Middle frontal gyrus (tissue), 1 donor: ENCODE results near the gene ZNF438.

Experiments used
- DNase-seq: peaks from one replicate; pipeline ENCODE4 v3.0.0-alpha.2; 2015; ENCODE audit warnings: low spot score; ENCODE audit errors: extremely low spot score

ZNF438 gene

DNA sequence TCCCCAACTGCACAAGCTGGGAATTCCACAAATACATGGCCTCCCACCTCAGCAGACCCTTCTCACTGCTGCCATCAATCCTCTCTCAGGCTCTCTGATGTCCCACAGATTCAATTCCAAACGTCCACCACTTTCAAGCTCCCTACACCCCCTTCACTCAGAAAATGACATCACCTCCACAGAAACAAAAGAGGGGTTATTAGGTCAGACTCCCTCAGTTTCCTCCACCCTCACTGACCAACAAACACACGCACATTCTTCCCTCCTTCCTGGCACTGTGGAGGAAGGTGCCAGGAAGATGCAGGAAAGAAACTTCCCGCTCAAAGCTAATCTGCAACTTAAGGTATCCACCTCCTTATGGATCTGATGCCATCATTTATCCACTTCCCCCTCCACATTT is 18.3 kb downstream of the ZNF438 start:
- DNase-seq = no peak

DNA sequence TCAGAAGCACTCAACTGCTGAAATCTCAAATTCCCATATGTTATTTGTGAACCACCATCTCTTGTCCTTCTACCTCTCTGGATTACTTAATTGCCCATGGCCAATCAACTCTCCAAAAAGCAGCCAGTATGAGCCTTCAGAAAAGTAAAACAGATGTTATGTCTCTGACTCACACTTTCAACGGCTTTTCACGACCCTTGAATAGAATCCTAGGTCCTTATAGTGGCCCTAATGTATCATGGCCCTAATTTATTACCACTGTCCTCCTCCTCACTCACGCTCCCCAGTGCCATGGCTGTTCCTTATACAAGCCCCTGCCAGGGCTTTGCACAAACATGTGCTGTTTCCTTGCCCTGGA is 20.0 kb downstream of the ZNF438 start:
- DNase-seq = no peak

- no peak for DNase-seq
Observed at GRCh38 chr10:31011017-31011664, 20.5 kb downstream of the ZNF438 start.

GRCh38 chr10:31010062-31010461 is 21.6 kb downstream of the ZNF438 start:
- no peak for DNase-seq

GRCh38 chr10:31005895-31006294 is 25.8 kb downstream of the ZNF438 start:
- no peak for DNase-seq

DNA sequence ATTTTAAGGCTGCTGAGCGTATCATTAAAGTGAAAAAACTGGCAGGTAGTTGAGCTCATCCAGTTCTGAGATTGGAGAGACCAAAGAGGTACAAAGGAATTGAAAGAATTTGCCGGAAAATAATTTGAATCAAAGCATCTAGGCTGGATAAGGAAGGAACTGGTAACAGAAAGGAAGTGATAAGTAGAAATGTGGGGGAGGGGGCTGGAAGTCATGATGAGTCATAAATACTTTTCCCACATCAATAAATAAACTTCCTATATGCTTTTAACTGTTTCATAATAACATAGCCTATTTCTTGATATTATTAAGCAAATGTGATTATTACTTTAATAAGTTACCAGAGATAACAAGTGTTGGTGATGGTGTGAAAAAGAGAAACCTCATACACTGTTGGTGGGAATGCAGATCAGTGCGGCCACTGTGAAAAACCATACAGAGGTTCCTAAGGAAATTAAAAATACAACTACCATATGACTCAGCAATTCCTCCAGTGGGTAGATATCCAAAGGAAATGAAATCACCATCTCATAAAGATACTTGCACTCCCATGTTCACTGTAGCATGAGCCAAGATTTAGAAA is 27.0 kb downstream of the ZNF438 start:
- DNase-seq = no peak

- DNase-seq = no peak
Observed at GRCh38 chr10:31001740-31002139, 29.9 kb downstream of the ZNF438 start.

DNA sequence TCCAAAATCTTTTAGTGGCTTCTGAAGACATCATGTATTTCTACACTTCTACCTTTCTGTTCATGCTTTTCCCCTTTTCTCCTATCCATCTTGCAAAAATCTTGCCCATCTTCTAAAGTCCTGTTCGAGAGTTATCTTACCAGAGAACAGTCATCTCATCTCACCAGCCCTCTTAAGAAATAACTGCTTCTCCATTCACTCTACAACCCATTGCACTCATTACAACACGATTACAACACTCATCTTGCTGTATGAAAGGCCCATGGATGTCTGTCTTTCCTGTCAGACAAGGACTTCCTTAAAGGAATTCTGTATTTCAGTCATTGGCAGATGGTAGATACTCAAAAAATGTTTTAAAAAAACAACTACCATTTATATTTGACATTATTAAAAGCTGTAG is 30.8 kb downstream of the ZNF438 start:
- DNase-seq = no peak

DNA sequence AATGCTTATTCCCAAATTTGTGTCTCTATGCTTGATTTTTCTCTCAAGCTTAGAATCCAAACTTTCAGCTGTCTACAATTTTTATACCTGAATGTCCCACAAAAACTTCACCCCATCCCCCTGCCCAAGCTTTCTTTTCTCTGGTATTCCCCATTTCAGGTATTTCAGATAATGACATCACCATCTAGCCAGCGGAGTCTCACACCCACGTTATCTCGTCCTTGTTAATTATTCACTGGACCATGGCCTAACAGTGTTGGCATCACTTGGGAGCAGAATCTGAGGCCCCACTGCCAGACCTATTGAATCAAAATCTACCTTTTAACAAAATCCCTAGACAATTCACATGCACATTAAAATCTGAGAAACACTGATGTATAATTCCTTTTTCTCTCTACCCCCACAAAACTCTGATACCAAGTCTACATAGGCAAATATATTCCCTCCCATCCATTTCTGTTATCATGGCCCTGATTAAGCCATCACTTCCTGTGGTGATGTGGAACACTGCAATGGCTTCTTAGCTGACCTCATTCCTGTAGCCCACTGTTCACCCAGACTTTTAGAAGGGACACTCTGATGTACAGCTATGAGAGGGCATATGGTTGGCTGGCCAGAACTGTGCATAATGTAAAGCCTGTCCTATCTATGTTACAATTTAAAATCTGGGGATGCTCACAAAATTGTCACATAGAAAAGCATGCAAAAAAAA is 31.4 kb downstream of the ZNF438 start:
- no peak for DNase-seq

DNA sequence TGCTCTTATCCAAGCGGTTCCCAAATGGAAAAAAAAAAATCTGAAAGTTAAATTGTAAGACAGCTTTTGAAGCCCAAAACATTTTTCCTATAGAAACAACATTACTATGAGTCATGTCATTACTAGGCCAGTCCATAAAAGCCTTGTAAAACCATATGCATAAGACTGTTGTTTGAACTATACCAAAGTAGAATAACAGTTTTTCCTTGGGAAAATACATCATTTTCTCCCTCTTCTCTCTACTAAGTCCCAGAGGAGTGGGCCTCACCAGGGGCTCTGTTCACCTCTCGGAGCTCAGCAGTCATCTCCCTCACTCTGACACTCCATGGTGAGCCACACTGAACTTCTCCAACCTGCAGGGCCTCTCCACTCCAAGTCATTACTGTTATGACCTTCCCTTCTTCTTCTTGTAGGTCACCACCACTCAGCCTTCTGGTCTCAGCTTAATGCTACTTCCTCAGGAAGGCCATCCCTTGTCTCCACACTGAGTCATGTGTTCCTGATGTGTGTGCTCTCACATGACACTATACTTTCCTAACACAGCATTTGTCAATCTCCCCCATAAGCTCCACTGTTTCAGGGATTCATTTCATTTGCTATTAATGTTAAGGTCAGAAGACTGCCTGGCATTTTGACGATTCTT is 32.5 kb downstream of the ZNF438 start:
- no peak for DNase-seq

DNA sequence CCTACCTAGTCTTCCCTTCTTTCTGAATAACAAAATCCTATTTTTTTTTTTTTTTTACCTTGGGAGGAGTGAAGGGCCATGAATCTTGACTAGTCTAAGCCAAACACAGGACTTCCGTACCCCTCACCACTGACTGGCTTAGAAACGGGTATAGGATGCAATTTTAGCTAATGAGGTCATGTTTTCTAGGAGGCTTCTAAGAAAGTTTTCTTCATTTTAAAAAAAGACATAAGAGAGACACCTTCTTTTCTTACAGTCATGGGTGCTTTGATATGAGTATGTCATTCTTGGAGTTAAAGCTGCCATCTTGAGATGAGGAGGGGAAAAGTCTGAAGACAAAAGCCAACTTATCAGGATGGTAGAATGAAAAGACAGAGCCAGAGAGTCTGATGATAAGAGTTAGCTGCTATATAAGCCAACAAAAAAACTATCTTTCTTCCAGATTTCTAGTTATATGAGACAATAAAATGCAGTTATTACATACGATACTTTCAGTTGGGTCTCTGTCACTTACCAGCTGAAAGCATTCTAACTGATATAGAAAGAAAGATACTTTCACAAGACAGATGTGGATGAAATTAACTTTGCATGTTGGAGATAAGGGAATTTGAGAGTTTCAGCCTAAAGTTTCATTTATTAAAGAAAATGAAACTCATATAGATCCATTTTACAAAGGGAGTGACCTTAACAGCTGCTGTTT is 34.0 kb downstream of the ZNF438 start:
- no peak for DNase-seq

GRCh38 chr10:30996481-30997005 is 35.1 kb downstream of the ZNF438 start:
- no peak for DNase-seq

GRCh38 chr10:30995081-30995770 is 36.4 kb downstream of the ZNF438 start:
- no peak for DNase-seq

- no peak for DNase-seq
Observed at GRCh38 chr10:30993155-30993554, 38.5 kb downstream of the ZNF438 start.

- DNase-seq = no peak
Observed at GRCh38 chr10:30992681-30993080, 39.0 kb downstream of the ZNF438 start.

DNA sequence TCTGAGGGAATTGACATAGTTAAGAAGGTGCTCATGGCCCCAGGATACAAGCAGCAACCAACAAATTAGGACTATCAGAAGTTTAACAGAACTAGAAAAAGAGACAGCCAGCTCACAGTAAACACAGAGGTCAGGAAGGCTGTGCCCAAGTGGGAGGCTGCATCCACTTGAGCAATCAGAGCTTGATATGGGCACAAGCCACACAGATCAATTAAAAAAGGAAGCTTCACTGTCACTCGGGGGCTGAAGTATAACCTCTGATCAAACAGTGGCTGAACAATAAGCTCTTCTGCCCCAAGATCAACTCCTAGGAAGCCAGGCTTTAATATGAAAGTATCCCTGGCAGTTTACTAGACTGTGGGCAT is 40.0 kb downstream of the ZNF438 start:
- no peak for DNase-seq

DNA sequence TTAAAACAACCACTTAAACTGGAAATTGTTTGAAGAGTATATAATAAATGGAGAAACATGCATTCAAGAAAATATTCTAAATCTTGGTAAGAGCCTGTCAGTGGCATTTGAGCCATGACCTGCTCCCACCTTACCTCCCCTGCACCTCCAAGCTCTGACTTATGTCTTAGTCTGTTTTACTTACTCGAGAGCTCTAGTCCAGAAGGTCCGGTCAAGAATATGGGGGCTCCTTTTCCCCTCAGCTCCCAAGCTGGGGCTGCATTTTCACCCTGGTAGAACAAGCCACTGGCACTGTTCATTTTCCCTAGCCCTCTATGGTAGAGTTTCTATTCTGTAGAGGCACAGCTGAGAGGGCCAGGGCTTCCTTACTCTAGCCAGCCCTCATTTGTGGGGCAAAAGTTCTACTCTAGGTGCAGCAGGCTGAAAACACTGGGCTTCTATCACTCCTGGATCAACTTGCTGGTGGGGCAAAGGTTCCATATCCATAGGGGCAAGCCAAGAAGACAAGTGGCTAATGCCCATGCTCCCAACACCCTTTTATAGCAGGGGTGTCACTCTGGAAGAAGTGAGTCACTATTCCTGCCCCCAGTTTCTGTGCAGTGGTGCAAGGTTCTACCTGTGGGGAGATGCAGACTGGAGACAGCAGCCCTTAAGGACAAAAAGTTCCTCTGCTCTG is 40.6 kb downstream of the ZNF438 start:
- no peak for DNase-seq

- no peak for DNase-seq
Observed at GRCh38 chr10:30990351-30990750, 41.3 kb downstream of the ZNF438 start.

DNA sequence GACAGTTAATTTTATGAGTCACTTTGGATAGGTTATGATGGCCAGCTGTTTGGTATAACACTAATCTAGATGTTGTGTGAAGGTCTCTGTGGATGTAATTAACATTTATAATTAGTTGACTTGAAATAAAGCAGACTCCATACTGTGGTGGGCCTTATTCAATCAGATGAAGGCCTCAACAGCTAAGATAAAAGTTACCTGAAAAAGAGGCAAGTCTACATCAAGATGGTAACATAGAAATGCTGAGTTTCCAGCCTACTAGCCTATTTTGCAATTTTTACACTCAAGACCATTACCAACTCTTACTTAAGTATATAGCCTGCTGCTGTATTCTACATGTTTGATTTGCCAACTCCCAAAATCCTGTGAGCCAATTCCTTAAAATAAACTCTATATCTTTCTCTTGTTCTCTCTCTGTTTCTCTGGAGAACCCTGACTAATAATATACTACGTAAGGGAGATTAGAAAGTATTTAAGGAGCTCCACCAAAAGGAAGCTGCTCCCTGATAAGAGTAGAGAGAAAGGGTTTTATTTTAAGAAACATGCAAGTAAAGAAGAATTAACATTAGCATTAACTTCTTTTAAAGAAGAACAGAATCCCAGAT is 42.7 kb downstream of the ZNF438 start:
- DNase-seq = no peak

DNA sequence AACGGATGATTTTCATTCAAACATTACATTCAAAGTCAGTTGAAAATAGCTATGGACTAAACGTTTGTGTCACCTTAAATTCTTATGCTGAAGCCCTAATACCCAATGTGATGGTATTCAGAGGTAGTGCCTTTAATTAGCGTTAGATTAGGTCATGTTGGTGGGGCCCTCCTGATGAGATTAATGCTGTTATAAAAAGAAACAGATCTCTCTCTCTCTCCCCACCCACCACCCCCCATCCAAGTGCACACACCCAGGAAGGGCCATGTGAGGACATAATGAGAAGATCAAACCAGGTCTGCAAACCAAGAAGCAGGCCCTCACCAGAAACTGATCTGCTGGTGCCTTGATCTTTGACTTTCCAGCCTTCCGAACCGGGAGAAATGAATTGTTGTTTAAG is 44.2 kb downstream of the ZNF438 start:
- no peak for DNase-seq
